Keratinocyte (primary cell): ENCODE measurements around the gene ZNF142.

Source experiments
- EZH2 ChIP-seq: IDR thresholded peaks from one replicate; pipeline ENCODE4 v1.6.1; 2012; ENCODE audit warnings: inconsistent platforms, mild to moderate bottlenecking, low read length, moderate library complexity
- TF ChIP-seq, protein P1 (sequence below), 3 experiments: IDR thresholded peaks in 1 of 3; conservative IDR thresholded peaks in 1 of 3; optimal IDR thresholded peaks in 1 of 3; 2 replicates in 2 of 3; 3 replicates in 1 of 3; pipeline versions ENCODE3 to v1.5.1; 2011; ENCODE audit warnings: low read length in 3 of 3, mild to moderate bottlenecking in 3 of 3, moderate library complexity in 2 of 3, control low read depth in 1 of 3, inconsistent platforms in 1 of 3; ENCODE audit not compliant: insufficient read depth in 2 of 3; ENCODE audit errors: extremely low read depth in 1 of 3

DNA sequence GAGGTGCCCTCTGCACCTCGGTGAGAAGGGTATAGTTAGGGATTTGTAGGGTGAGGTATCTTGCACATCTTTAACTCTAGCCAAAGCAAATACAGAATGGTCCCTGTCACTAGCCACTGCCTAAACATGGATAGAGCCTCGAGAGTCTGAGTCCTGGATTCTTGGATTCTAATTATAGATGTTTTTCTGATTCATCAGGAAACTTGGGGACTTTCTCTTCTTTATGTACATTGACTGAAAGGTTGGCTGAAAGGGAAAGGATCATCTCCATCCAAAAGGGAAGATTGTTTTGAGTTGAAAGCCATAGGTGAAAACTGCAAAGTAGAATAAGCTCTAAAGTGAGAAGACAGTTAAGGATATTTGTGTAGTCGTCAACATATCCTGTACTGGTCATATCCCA lies 20.6 kb upstream of the ZNF142 start:
- TF ChIP-seq, protein P1, sequence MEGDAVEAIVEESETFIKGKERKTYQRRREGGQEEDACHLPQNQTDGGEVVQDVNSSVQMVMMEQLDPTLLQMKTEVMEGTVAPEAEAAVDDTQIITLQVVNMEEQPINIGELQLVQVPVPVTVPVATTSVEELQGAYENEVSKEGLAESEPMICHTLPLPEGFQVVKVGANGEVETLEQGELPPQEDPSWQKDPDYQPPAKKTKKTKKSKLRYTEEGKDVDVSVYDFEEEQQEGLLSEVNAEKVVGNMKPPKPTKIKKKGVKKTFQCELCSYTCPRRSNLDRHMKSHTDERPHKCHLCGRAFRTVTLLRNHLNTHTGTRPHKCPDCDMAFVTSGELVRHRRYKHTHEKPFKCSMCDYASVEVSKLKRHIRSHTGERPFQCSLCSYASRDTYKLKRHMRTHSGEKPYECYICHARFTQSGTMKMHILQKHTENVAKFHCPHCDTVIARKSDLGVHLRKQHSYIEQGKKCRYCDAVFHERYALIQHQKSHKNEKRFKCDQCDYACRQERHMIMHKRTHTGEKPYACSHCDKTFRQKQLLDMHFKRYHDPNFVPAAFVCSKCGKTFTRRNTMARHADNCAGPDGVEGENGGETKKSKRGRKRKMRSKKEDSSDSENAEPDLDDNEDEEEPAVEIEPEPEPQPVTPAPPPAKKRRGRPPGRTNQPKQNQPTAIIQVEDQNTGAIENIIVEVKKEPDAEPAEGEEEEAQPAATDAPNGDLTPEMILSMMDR (optimal IDR thresholded peaks at IDR 0.05 in 1 of 3, IDR thresholded peaks at IDR 0.05 in 1 of 3, conservative IDR thresholded peaks at IDR 0.05 in 1 of 3; ENCODE audit: extremely low read depth in 1 of 3, insufficient read depth in 2 of 3, low read length in 3 of 3) = no peak
- TF ChIP-seq EZH2 = no peak
